GM12874 (cell line): ENCODE results near the gene PRKAG2.

Experiments used
- TF ChIP-seq, protein P1 (sequence below): IDR thresholded peaks from 2 replicates; pipeline ENCODE4 v1.5.1; 2011; ENCODE audit warnings: low read depth, mild to moderate bottlenecking, control low read depth, low read length, moderate library complexity; ENCODE audit not compliant: insufficient read depth

PRKAG2 gene

GRCh38 chr7:151835636-151836035 lies 41.3 kb downstream of the PRKAG2 start:
- TF ChIP-seq, protein P1, sequence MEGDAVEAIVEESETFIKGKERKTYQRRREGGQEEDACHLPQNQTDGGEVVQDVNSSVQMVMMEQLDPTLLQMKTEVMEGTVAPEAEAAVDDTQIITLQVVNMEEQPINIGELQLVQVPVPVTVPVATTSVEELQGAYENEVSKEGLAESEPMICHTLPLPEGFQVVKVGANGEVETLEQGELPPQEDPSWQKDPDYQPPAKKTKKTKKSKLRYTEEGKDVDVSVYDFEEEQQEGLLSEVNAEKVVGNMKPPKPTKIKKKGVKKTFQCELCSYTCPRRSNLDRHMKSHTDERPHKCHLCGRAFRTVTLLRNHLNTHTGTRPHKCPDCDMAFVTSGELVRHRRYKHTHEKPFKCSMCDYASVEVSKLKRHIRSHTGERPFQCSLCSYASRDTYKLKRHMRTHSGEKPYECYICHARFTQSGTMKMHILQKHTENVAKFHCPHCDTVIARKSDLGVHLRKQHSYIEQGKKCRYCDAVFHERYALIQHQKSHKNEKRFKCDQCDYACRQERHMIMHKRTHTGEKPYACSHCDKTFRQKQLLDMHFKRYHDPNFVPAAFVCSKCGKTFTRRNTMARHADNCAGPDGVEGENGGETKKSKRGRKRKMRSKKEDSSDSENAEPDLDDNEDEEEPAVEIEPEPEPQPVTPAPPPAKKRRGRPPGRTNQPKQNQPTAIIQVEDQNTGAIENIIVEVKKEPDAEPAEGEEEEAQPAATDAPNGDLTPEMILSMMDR, result no peak

- TF ChIP-seq, protein P1, result no peak
Measured at GRCh38 chr7:151834271-151835035, 42.5 kb downstream of the PRKAG2 start.

DNA sequence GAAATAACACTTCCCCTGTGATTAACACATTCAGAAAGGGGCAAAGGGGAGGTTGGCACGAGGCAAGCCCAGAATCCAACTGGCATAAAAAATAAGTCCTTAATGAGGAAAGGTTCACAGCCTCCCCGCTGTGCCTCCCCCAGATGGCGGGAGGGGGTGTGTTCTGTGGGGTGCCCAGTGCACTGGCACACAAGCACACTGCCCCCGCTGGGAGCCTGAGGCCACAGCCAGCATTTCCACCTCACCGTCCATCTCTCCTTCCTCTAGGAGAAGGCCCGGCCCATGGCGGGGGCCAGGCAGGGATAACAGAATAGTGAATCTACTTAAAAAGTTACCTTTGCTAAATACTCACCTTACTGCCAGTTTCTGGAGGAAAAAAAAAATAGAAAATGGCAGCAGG lies 43.2 kb downstream of the PRKAG2 start:
- TF ChIP-seq, protein P1, result no peak

- TF ChIP-seq, protein P1, result no peak
Measured at GRCh38 chr7:151833213-151833651, 43.7 kb downstream of the PRKAG2 start.

DNA sequence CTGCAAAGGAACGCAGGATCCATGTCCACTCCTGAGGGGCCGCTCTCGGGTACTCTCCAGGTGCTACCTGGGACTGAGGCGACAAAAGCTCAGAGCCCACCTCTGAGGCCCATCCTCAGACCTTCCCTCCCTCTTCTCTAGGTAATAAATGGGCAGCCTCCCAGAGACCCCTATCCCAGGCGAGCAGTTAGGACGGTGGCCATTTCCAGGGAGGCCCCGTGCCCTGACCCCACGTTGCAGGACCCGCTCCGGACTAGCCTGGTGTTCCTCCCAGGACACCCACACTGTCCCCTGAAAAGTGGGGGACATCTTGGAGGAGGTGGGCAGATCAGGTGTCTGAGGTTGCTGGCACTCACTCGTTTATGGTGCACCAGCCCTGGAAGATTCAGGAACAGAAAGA lies 44.3 kb downstream of the PRKAG2 start:
- TF ChIP-seq, protein P1, result no peak

GRCh38 chr7:151832138-151832537 lies 44.8 kb downstream of the PRKAG2 start:
- TF ChIP-seq, protein P1, result no peak

GRCh38 chr7:151831606-151832005 lies 45.3 kb downstream of the PRKAG2 start:
- TF ChIP-seq, protein P1, result no peak
